Vagina (tissue), 2 donors: ENCODE measurements around the gene DYNLT4. TPM values are rescaled to one million over a fixed set of nuclear protein-coding genes. Genes with fewer than 3 reads are reported as not detected.
A peak's percentile ranks its signal among the peaks of the same experiment; 100 is the strongest.

Experiments used
- DNase-seq, 2 donors: peaks; one replicate each; pipeline ENCODE4 v3.0.0-alpha.2; 2017; ENCODE audit errors: extremely low spot score in 2 of 2
- H3K27ac ChIP-seq: fragments of 200-600 bp; sonication (generic); one replicate; pipeline ENCODE4 v1.5.1; 2019
- H3K27me3 ChIP-seq: fragments of 200-600 bp; sonication (generic); one replicate; pipeline ENCODE4 v1.5.1; 2019
- H3K36me3 ChIP-seq, 2 donors: fragments of 200-600 bp; sonication (generic); one replicate each; pipeline ENCODE4 v1.5.1; 2017 to 2019
- H3K4me1 ChIP-seq: fragments of 200-600 bp; sonication (generic); one replicate; pipeline ENCODE4 v1.5.1; 2019
- H3K4me3 ChIP-seq, 2 donors: fragments of 200-600 bp; sonication (generic); 1 replicate in 1 of 2; 2 replicates in 1 of 2; pipeline ENCODE4 v1.5.1; 2016 to 2019
- H3K9me3 ChIP-seq: fragments of 200-600 bp; sonication (generic); one replicate; pipeline ENCODE4 v1.5.1; 2019
- POLR2A ChIP-seq, 2 donors: fragments of 450-650 bp; IDR thresholded peaks; one replicate each; pipeline ENCODE4 v1.6.1; 2017; ENCODE audit warnings: antibody characterized with exemption in 2 of 2, mild to moderate bottlenecking in 2 of 2, moderate library complexity in 2 of 2
- POLR2AphosphoS5 ChIP-seq, 2 donors: sonication (generic); formaldehyde crosslinking; IDR thresholded peaks; one replicate each; pipeline ENCODE4 v1.9.0; 2017; ENCODE audit warnings: antibody characterized with exemption in 2 of 2, mild to moderate bottlenecking in 2 of 2, low read depth in 1 of 2; ENCODE audit not compliant: insufficient read depth in 1 of 2
- intact Hi-C: fragments of 100-400 bp; cut with DNase I; formaldehyde crosslinking; loops from one replicate; pipeline ENCODE4 v1.15.1; 2023
- total RNA-seq: library from RNA; depleted of rRNA; stranded (reverse); fragments of >200 nt; gene quantifications from one replicate; pipeline ENCODE4 v1.2.3, GENCODE V29; 2016
- TF ChIP-seq, protein P1 (sequence below), 3 experiments: fragments of 450-650 bp in 2 of 3; fragments of 200-600 bp in 1 of 3; sonication (generic) in 1 of 3; IDR thresholded peaks; one replicate each; pipeline ENCODE4 v1.5.1; 2017 to 2019; ENCODE audit warnings: antibody characterized with exemption in 3 of 3, mild to moderate bottlenecking in 2 of 3, moderate library complexity in 2 of 3

The DYNLT4 gene, protein sequence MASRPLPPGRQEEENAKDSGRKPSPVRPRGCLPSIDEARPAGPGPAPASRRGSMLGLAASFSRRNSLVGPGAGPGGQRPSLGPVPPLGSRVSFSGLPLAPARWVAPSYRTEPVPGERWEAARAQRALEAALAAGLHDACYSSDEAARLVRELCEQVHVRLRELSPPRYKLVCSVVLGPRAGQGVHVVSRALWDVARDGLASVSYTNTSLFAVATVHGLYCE
- total RNA-seq, result not detected

GRCh38 chr1:44806704-44807363, at the start of gene DYNLT4:
TSS of gene DYNLT4 (minus strand) at chr1:44807351. CDS start at chr1:44806668, 683 bp downstream.
- H3K4me3 ChIP-seq, result peak within 1 kb of the TSS; percentile 31 to 36
- H3K36me3 ChIP-seq, result peaks cover 4 to 36% of the 10 kb centered on the region in 2 donors
- no peak for TF ChIP-seq POLR2A (IDR thresholded peaks at IDR 0.05)
- TF ChIP-seq, protein P1, sequence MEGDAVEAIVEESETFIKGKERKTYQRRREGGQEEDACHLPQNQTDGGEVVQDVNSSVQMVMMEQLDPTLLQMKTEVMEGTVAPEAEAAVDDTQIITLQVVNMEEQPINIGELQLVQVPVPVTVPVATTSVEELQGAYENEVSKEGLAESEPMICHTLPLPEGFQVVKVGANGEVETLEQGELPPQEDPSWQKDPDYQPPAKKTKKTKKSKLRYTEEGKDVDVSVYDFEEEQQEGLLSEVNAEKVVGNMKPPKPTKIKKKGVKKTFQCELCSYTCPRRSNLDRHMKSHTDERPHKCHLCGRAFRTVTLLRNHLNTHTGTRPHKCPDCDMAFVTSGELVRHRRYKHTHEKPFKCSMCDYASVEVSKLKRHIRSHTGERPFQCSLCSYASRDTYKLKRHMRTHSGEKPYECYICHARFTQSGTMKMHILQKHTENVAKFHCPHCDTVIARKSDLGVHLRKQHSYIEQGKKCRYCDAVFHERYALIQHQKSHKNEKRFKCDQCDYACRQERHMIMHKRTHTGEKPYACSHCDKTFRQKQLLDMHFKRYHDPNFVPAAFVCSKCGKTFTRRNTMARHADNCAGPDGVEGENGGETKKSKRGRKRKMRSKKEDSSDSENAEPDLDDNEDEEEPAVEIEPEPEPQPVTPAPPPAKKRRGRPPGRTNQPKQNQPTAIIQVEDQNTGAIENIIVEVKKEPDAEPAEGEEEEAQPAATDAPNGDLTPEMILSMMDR (IDR thresholded peaks at IDR 0.05), result no peak
- TF ChIP-seq POLR2AphosphoS5 (IDR thresholded peaks at IDR 0.05; ENCODE audit: insufficient read depth in 1 of 2, low read depth in 1 of 2), result no peak
- H3K4me1 ChIP-seq, result peaks cover 87% of the 10 kb centered on the region
- H3K27ac ChIP-seq, result peak within 1 kb of the TSS; percentile 100
- no peaks in the 10 kb centered on the region for H3K9me3 ChIP-seq
- intact Hi-C loops, result no loop called here
- H3K27me3 ChIP-seq, result no peaks in the 10 kb centered on the region
- DNase-seq, result no peak

DNA sequence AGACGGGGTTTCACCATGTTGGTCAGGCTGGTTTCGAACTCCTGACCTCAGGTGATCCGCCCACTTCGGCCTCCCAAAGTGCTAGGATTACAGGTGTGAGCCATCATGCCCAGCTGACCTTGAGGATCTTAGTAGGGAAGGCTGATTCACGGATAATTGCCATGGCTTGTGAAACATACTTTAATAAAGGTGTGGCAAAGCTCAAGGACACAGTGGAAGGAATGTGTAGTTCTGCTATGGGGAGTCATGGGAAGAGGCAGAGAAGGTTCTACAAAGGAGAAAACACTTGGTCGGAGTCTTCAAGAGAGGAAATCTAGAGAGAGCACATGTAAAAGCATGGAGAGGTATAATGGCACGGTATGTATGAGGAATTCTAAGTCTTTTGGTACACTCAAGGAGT, 48.6 kb upstream of the DYNLT4 start:
- Histone ChIP-seq H3K27me3 (no peaks in the 10 kb centered on the region), H3K27ac (no peak overlapping the region), H3K4me1 (peaks cover under 1% of the 10 kb centered on the region), H3K36me3 (no peaks in the 10 kb centered on the region), H3K4me3 (no peak overlapping the region), H3K9me3 (no peaks in the 10 kb centered on the region)
- no peak for DNase-seq
- intact Hi-C loops, result no loop called here
- no peak for TF ChIP-seq POLR2AphosphoS5 (IDR thresholded peaks at IDR 0.05; ENCODE audit: insufficient read depth in 1 of 2, low read depth in 1 of 2)
- TF ChIP-seq, protein P1 (IDR thresholded peaks at IDR 0.05), result no peak
- no peak for TF ChIP-seq POLR2A (IDR thresholded peaks at IDR 0.05)

DNA sequence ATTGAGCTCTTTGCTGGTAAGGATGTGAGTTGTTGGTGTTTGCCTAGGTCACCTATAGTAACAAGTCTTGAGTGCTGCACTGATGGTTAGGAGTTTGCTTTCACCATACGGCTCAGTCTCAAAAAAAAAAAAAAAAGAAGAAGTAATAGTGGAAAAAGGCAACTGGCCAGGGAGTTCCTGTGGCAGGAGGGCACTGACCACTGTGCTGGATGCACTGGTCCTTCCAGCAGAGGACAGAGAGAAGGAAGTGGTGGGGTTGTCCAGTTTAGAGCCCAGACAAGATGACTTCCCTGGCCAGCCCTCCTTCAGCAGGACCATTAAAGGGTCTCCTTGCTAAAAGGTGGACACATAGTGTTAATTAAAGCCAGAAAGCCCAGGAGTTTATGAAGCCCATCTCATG, 47.8 kb upstream of the DYNLT4 start:
- no peaks in the 10 kb centered on the region for H3K36me3 ChIP-seq
- no peak overlapping the region for H3K4me3 ChIP-seq
- no peak for DNase-seq
- intact Hi-C loops, result no loop called here
- no peak overlapping the region for H3K27ac ChIP-seq
- H3K9me3 ChIP-seq, result no peaks in the 10 kb centered on the region
- no peak for TF ChIP-seq POLR2AphosphoS5 (IDR thresholded peaks at IDR 0.05; ENCODE audit: insufficient read depth in 1 of 2, low read depth in 1 of 2)
- H3K4me1 ChIP-seq, result no peaks in the 10 kb centered on the region
- H3K27me3 ChIP-seq, result no peaks in the 10 kb centered on the region

- DNase-seq, result no peak
- no peaks in the 10 kb centered on the region for H3K36me3 ChIP-seq
- H3K27ac ChIP-seq, result no peak overlapping the region
- intact Hi-C loops, result no loop called here
- H3K9me3 ChIP-seq, result no peaks in the 10 kb centered on the region
- no peak for TF ChIP-seq POLR2A (IDR thresholded peaks at IDR 0.05)
- TF ChIP-seq, protein P1 (IDR thresholded peaks at IDR 0.05), result no peak
- no peak for TF ChIP-seq POLR2AphosphoS5 (IDR thresholded peaks at IDR 0.05; ENCODE audit: insufficient read depth in 1 of 2, low read depth in 1 of 2)
- no peak overlapping the region for H3K4me3 ChIP-seq
- H3K27me3 ChIP-seq, result no peaks in the 10 kb centered on the region
- no peaks in the 10 kb centered on the region for H3K4me1 ChIP-seq
These were observed 46.0 kb upstream of the DYNLT4 start for GRCh38 chr1:44853201-44853600.

GRCh38 chr1:44851308-44851707, 44.2 kb upstream of the DYNLT4 start:
- Histone ChIP-seq H3K4me3 (no peak overlapping the region), H3K4me1 (no peaks in the 10 kb centered on the region), H3K27me3 (no peaks in the 10 kb centered on the region), H3K9me3 (no peaks in the 10 kb centered on the region), H3K27ac (no peak overlapping the region), H3K36me3 (no peaks in the 10 kb centered on the region)
- TF ChIP-seq POLR2A (IDR thresholded peaks at IDR 0.05) (no peak), POLR2AphosphoS5 (IDR thresholded peaks at IDR 0.05; ENCODE audit: insufficient read depth in 1 of 2, low read depth in 1 of 2) (no peak)
- TF ChIP-seq, protein P1 (IDR thresholded peaks at IDR 0.05), result no peak
- intact Hi-C loops, result no loop called here
- no peak for DNase-seq
